ENCODE data around the gene ACADS.

The ACADS gene, protein sequence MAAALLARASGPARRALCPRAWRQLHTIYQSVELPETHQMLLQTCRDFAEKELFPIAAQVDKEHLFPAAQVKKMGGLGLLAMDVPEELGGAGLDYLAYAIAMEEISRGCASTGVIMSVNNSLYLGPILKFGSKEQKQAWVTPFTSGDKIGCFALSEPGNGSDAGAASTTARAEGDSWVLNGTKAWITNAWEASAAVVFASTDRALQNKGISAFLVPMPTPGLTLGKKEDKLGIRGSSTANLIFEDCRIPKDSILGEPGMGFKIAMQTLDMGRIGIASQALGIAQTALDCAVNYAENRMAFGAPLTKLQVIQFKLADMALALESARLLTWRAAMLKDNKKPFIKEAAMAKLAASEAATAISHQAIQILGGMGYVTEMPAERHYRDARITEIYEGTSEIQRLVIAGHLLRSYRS

DNA sequence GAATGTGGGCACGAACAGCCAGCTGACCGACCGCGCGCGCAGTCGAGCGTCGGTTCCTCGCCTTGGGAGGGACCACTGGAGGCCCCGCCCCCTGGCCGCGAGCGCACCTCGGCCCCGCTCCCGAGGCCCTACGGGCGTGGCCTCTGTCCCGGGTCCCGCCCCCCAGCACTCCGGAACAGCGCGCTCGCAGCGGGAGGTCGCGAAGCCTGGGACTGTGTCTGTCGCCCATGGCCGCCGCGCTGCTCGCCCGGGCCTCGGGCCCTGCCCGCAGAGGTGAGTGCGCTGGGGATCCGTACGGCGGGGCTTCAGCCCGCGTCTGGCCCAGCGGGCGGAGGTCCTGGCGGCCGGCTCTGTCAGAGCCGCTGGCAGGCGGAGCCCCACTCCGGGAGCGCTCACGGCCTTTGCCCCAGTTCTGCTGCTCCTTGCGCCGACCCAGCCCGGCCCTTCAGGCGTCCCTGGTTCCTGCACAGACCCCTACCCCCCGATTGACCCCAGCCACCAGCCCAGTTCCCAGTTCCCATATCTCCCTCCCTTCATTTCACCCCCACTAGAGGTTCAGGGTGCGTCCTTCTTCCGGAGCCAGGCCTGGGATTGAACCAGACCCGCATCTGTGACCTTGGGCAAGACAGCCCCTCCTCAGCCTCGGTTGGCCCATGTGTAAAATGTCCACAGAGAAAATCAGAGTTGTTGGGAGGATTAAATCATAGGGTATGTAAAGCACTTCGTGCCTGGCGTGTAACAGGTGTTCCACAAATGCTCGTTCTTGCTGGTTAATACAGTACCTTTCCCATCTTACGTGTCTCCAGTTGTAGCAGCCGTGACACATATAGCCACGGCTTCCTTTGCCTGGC is at the start of gene ACADS:
ACADS (plus strand) TSS at position 168 of the 851 bp plus-strand sequence; CDS start at position 228, 60 bp downstream.
- CTCF ChIA-PET = interaction anchor here (0.8 to 1.5 kb wide), 6 partner anchors 11 to 255 kb away, joined by 3 to 7 read pairs (median 5); no protein-coding TSS in a partner anchor
- peak within 1 kb of the TSS; percentile 73 for H3K4me3 ChIP-seq (ENCODE audit: low read depth, low read length)
- POLR2A ChIA-PET = no interaction called here
- TF ChIP-seq, protein P1, sequence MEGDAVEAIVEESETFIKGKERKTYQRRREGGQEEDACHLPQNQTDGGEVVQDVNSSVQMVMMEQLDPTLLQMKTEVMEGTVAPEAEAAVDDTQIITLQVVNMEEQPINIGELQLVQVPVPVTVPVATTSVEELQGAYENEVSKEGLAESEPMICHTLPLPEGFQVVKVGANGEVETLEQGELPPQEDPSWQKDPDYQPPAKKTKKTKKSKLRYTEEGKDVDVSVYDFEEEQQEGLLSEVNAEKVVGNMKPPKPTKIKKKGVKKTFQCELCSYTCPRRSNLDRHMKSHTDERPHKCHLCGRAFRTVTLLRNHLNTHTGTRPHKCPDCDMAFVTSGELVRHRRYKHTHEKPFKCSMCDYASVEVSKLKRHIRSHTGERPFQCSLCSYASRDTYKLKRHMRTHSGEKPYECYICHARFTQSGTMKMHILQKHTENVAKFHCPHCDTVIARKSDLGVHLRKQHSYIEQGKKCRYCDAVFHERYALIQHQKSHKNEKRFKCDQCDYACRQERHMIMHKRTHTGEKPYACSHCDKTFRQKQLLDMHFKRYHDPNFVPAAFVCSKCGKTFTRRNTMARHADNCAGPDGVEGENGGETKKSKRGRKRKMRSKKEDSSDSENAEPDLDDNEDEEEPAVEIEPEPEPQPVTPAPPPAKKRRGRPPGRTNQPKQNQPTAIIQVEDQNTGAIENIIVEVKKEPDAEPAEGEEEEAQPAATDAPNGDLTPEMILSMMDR (IDR thresholded peaks at IDR 0.05; ENCODE audit: insufficient read depth, low read length, missing control alignments) = no peak
- no peak for DNase-seq (ENCODE audit: low read depth, low spot score)

DNA sequence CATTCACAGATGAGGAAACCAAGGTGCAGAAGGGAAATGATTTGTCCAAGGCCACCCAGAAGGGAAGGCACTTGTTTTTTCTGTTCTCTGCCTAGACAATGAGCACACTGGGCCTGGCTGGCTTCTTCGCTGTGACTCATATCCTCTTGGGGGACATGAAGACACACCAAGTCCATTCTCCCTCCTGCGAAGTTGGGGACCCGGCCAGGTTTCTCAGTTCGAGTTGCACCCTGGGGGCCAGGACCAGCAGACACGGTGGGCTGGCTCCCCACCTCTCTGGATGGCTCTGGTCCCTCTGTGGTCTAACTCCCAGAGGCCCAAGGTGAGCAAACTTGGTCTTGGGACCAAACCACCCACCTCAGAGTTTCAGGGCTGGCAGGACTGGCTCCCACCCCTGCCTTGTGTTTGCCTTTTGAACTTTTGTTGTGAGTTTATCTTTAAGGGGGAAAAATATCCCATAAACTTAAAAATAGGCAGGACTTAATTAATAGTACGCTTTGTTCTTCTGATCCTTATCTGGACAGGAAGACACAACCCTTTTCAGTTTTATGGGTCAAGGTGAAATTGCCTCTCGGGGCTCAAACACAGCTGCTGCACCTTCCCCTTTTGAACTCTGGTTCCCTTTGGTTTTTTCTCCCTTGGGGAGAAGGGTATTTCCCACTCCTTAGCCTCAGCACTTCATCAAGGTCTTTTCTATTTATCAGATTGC is 47.7 kb upstream of the ACADS start:
- ChIA-PET POLR2A (no interaction called here), CTCF (interaction anchor here (15.1 kb wide), 1 partner anchor 29 kb away, joined by 170 read pairs; no protein-coding TSS in a partner anchor)
- no peak overlapping the region for H3K4me3 ChIP-seq (ENCODE audit: low read depth, low read length)
- DNase-seq (ENCODE audit: low read depth, low spot score) = no peak
- TF ChIP-seq, protein P1 (IDR thresholded peaks at IDR 0.05; ENCODE audit: insufficient read depth, low read length, missing control alignments) = no peak

DNA sequence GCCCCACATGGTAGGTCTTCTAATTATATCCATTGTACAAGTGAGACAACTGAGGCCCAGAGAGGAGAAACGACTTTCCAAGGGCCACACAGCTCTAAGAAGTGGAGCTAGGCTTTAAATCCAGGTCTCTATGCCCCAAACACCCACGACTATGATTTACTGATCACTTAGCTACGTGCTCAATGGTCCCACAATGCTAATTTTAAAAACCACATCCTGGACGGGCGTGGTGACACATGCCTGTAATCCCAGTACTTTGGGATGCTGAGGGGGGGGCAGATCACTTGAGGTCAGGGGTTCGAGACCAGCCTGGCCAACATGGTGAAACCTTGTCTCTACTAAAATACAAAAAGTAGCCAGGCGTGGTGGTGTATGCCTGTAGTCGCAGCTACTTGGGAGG is 47.1 kb upstream of the ACADS start:
- H3K4me3 ChIP-seq (ENCODE audit: low read depth, low read length) = no peak overlapping the region
- DNase-seq (ENCODE audit: low read depth, low spot score) = no peak
- ChIA-PET CTCF (interaction anchor here (15.1 kb wide), 1 partner anchor 30 kb away, joined by 170 read pairs; no protein-coding TSS in a partner anchor), POLR2A (no interaction called here)
- TF ChIP-seq, protein P1 (IDR thresholded peaks at IDR 0.05; ENCODE audit: insufficient read depth, low read length, missing control alignments) = no peak

DNA sequence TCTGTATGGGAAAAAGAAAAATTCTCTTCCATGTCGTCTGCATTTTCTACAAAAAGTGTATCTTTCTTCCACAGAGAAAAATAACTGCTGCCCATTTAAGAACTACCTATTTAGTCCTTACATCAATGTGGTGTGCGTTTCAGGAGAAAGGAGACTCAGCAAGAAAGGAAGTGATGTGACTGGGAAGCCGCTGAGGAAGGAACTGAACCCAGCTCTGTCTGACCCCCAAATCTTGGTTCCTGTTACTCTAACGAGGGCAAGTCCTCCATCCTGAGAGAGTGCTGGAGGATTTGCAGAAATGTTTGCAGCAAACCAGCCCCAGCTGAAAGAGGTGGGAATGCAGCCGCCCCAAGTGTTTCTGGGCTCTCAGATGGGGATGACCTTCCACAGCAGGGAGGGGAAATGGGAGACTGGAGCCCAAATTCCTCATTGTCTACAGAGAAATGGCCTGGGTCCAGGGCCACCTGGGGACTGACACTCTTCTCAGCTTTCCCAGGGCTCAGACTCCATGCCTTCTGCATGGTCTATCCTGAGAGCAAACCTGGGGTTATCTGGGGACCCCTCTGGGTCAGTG is 45.4 kb upstream of the ACADS start:
- H3K4me3 ChIP-seq (ENCODE audit: low read depth, low read length) = no peak overlapping the region
- TF ChIP-seq, protein P1 (IDR thresholded peaks at IDR 0.05; ENCODE audit: insufficient read depth, low read length, missing control alignments) = no peak
- POLR2A ChIA-PET = no interaction called here
- no peak for DNase-seq (ENCODE audit: low read depth, low spot score)
- CTCF ChIA-PET = interaction anchor here (0.6 to 15.1 kb wide), 2 partner anchors 19 to 32 kb away, joined by 3 to 170 read pairs; no protein-coding TSS in a partner anchor

DNA sequence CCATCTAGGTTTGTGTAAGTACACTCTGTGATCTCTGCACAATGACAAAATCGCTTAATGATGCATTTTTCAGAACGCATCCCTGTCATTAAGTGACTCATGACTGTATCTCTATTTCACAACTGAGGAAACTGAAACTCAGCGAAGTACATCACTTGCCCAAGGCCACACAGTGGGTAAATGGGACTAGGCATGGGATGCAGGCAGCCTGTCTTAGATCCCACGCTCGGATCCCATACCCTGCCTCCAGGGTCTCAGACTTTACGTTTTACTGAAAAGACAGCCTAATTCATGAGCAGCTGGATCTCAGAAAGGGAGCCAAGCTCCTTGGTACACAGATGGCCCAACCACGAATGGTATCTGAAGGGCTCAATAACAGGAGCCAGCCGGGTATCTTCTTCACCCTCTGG is 41.1 kb upstream of the ACADS start:
- ChIA-PET POLR2A (no interaction called here), CTCF (no interaction called here)
- TF ChIP-seq, protein P1 (IDR thresholded peaks at IDR 0.05; ENCODE audit: insufficient read depth, low read length, missing control alignments) = no peak
- no peak for DNase-seq (ENCODE audit: low read depth, low spot score)
- H3K4me3 ChIP-seq (ENCODE audit: low read depth, low read length) = no peak overlapping the region

Data from AG04449 (cell line).